GM21381 (cell line): ENCODE data around the gene NAXD.
"Not testable (repeated sequence)": the region's sequence is repeated elsewhere in the genome, so short reads cannot be mapped to it uniquely, and the experiment has no call there.

Experiments used
- ATAC-seq: cut with Tn5 transposase; IDR thresholded peaks from one replicate; pipeline ENCODE4 v1.9.1; 2021; ENCODE audit warnings: mild to moderate bottlenecking, moderate library complexity; ENCODE audit not compliant: unreplicated experiment

Gene NAXD

DNA sequence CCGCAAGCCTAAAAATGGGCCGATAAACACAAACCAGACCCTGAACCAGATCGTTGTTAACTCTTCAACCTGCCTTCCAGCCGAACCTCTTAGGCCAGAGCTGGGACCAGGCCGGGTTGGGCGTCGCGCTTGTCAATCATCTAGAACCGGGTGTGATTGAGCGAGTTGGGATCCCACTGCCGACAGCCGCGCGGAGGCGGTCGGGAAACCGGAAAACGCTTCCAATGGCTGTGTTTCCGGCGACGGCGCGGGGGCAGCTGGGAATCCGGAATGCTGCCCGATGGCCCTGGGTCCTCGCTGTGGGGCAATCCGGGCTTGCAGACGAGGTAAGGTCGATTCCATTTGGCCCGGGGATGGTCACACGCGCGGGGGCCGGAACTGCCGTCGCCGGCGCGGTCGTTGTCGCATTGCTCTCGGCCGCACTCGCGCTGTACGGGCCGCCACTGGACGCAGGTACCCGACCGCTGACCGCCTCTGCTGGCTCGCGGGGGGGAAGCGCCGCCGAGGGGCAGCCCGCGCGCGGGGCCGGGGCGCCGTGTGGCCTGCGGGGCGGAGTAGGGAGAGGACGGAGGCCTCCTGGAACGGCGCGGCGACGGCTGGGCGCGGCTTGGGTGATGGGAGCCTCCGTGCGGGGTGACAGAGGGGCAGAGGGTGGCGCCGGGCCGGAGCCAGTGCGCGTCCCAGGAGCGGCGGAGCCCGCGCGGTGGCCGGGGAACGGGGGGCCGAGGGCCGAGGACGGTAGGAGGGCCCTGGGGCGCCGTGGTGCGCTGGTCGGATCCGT, at the start of gene NAXD:
Gene NAXD, plus strand, starts transcription at position 224 of the 781 bp plus-strand sequence. Its CDS starts 57 bp downstream, at position 281.
- ATAC-seq: peak; percentile 74

DNA sequence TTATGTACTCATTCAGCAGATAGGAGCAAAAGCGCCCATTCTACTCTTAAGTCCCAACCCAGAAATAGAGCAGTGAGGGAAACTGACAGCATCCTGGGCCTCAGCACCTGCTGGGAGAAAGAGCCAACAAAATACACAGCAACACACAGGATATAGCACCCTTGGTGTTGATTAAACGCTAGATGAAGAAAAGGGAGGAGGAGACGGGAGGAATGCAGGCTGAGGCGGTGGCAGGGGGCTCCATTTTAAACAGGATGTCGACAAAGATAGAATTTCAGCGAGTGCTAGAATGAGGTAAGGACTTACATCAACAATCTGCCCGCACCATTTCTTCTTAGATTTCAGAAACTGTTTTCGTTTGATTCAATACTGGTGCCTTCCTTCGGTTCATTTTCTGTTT, 49.2 kb upstream of the NAXD start:
- no peak for ATAC-seq

DNA sequence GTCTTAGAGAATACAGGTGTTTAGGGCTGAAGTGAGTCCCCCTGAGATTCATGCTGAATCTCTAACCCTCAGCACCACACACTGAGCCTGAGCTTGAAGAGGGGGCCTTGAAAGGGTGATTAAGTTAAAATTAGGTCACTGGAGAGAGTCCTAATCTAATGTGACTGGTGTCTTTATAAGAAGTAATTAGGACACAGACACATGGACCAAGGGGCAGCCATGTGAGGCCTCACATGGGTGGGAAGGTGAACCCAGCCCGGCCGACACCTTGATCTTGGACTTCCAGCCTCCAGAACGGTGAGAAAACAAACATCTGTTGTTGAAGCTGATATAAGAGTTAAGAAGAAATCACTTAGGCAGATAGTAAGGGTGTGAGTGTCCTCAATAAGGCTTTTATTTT, 46.7 kb upstream of the NAXD start:
- no peak for ATAC-seq

DNA sequence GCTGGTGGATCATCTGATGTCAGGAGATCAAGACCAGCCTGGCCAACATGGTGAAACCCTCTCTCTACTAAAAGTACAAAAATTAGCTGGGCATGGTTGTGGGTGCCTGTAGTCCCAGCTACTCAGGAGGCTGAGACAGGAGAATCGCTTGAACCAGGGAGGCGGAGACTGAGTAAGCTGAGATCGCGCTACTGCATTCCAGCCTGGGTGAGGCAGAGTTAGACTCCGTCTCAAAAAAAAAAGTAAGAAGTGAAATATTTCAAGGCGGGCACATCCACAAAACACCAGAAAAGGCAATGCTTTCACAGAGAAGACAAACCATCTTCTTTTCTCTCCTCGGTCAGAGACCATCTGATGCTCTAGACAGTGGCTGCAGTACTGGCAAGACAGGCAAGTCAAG, 45.4 kb upstream of the NAXD start:
- not testable (repeated sequence) for ATAC-seq

DNA sequence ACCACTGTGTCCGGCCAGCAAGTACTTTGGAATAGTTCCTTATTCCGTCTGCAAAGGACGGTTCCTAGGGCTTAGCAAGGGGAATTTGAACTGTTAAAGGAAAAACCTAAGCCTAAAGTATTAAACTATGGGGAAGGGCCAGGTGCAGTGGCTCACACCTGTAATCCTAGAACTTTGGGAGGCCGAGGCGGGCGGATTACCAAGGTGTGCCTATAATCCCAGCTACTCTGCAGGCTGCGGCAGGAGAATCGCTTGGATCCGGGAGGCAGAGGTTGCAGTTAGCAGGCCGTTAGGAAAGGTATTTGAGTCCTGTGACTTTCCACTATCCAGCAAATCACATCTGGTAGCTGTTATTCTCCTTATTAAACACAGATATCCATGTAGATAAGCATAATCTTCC, 44.5 kb upstream of the NAXD start:
- no peak for ATAC-seq

DNA sequence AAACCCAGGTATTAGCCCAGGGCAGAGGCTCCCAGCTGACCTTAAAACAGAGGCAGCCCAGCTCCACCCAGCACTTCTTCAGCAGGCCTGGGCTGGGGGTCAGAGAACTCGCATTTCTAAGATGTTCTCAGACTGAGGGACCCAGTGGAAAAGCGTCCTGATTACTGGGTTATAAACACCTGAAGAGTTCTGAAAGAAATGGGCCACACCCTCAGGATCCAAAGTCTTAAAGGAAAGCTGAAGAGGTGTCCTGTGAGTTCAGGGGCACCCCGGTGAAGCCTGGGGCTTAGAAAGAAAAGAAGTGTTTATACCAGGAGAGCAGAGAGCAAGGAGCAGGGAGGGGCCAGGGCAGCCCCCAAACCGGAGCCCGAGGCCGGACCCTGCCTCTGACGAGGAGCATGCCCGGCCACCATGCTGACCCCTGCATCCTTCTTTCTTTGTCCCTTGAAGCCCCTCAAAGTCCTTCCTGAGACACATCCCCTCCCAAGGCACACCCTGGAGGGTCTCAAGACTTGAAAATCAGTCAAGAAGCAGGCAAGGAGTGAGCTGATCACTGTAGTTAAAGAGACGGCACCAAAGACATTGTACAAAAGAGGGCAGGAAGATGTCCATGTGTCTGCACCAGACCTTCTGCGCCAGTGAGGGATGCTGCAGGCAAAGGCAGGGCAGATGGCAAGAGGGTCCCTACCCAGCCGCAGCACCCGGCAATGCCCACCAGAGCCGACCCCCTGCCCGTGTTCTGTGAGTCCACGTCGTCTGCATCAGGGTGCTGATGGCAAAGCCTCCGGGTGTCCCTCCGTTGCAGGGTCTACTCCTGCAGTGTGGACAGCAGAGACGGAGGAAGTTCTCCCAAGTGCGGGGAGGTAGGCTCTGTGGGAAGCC, 43.2 kb upstream of the NAXD start:
- ATAC-seq: no peak

DNA sequence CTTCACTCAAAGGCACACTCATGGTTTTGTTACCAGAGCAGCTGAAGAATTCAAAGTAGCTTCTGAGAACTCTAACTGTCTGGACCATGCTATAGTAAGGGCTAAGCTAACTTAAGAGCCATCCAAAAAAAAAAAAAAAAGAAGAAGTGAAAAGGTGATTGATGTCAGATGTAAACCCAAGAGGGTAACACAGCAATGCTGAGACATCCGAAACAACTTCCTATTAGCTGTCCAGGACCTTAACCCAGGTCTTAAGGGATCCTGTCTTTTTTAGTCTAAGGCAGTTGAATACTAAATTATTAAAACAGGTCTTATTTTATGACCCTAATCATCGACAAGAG, 42.6 kb upstream of the NAXD start:
- no peak for ATAC-seq

DNA sequence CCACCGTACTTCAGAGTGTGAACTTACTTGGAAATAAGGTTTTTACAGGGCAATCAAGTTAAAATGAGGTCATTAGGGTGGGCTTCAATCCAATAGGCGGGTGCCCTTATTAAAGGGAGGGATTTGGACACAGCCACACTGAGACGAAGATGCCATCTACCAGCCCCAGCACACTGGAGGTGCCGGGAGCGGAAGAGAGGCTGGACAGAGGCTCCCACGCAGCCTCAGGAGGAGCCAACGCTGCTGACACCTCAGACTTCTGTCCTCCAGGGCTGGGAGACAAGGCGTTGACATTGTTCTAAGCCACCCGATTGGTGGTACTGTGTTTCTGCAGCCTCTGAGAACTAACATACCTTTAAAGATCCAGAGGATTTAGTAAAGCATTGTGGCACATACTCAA, 41.2 kb upstream of the NAXD start:
- no peak for ATAC-seq

DNA sequence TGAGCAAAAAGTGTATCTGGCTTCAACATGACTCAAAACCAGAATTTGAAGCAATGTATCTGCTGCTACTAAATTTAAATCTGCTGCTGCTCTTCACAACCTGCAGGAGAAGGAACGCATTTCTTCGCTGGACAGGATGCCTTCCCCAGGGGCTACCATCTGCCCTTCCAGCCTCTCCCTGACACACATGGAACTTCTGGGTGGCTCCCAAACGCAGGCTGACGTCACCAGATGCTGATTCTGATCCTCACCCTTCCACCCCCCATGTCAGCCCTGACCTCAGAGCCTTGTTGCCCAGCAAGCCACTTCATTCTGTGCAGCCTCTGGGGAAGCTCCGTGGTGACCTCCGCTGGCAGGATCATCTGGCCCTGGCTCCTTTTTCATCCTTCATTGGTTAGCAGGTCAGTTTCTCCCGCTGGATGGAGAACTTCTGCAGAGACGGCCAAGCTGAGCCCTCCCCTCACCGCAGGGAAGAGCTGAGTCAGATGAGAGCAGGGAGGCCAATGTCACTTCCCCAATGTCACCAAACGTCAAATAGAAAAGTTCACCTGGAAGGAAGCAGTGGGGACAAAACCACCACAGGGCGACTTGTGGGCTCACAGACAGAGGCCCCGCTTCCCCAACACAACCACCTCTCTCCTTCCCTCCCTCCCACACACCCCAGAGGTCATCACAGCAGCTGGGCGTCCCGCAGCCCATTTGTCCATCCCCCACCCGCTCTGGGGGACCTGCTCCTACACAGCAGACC, 39.8 kb upstream of the NAXD start:
- peak; percentile 91 for ATAC-seq

DNA sequence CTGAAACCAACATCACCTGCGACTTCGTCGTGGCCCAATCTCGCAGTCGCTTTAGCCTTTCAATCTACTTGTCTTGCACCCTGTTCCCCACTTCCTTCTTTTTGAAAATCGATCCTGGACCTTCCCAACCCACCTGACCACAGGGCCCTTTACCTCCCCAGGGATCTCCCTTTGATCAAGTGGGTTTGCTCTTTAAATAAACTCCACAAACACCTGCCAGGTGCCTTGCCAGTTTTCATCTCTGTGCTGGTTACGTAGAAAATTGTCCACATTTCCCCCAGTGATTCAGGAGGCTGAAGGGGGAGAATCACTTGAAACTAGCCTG, 39.3 kb upstream of the NAXD start:
- no peak for ATAC-seq

DNA sequence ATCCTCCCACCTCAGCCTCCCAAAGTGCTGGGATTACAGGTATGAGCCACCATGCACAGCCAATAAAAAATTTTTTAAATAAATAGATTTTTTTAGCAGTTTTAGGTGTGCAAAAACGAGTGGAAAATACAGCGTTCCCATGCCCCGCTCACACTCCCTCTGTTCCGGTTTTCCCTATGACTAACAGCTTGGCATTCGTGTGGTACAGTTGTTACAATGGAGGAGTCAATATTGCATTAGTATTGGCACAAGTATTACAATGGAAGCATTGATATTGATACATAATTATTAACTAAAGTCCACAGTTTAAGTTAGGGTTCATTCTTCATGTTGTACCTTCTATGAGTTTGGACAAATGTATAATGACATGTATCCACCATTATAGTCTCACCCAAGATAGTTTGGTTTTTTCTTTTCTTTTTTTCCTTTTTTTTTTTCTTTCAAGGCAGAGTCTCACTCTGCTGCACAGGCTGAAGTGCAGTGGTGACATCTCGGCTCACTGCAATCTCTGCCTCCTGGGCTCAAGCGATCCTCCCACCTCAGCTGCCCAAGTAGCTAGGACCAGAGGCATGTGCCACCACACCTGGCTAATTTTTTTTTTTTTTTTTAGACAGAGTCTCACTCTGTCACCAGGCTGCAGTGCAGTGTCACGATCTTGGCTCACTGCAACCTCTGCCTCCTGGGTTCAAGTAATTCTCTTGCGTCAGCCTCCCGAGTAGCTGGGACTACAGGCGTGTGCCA, 38.4 kb upstream of the NAXD start:
- no peak for ATAC-seq

DNA sequence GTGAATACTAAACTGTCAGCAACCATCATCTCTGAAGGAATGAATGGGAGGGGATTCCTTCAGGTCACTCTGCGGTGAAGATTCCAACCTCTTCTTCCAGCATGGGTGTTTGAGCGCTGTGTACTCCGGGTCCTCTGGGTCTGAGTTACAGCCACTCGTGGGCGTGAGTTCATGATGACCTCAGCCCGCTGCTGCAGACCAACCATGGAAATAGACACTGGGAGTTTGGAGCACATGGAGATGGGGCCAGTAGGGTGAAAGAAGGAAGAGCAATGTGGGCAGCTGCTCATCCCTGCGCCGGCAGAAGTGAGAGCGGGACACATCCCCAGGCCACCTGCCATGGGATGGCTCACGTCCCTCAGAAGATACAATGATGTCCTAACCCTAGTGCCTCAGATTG, 37.0 kb upstream of the NAXD start:
- no peak for ATAC-seq

DNA sequence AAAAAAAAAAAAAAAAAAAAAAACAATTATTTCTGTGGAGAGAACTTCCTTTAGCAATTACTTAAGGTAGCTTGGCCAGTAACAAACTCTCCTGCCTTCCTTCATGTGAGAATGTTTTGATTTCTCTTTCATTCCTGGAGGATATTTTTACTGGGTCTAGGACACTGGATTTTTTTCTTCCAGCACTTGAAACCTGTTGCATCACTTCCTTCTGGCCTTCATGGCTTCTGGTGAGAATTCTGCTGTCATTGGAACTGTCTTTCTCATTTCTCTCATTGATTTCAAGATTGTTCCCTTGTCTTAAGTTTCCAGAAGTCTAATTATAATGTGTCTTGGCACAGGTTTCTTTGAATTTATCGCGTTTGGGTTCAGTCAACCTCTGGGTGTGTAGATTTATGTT, 34.5 kb upstream of the NAXD start:
- ATAC-seq: no peak

DNA sequence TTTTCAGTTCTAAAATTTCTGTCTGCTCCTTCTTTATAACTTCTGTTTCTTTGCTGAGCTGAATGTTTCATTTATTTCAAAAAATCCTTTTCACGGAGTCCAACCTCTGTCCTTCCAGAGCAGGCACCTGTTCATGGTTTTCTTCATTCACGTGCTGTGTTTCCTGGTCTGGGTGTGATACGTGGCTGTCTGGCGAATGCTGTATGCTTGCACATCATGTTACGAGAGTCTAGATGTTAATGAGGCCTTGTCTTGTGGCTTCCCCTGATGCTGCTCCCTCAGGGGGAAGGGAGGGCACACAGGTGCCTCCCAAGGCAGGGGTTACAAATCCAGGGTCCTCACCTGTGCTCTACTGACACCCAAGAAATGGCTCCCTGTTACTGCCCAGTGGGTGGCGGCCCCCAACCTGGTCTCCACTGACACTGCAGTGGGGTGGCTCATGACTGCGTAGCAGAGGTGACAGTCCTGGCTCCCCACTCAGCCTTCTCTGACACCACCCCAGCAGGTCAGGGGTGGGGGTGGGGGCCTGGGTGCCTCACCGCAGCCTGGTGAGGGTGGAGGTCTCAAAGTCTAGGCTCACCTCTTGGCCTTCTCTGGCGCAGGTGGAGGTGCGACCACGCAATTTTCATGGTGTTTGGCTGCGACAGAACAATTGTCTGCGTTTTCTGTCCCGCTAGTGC, 33.7 kb upstream of the NAXD start:
- no peak for ATAC-seq

DNA sequence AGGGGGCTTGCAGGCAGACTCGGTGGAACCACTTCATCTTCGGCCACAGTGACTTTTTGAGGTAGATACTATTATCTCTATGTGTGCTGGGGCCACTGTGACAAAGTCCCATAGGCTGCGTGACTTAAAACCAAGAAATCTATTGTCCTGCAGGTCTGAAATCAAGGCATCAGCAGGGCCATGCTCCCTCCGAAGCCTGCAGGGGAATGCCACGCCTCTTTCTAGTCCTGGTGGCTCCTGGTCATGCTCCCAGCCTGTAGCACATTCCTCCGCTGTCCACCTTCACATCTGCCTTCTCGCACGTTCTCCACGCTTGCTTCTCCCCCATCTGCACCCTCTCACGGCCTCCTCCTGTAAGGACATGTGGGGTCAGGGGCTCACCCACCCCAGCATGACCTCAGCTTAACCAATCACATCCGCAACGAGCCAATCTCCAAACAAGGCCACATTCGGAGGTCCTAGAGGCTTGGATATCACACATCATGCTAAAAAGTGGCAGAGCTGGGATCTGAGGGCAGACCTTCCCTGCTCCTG, 32.9 kb upstream of the NAXD start:
- ATAC-seq: no peak

DNA sequence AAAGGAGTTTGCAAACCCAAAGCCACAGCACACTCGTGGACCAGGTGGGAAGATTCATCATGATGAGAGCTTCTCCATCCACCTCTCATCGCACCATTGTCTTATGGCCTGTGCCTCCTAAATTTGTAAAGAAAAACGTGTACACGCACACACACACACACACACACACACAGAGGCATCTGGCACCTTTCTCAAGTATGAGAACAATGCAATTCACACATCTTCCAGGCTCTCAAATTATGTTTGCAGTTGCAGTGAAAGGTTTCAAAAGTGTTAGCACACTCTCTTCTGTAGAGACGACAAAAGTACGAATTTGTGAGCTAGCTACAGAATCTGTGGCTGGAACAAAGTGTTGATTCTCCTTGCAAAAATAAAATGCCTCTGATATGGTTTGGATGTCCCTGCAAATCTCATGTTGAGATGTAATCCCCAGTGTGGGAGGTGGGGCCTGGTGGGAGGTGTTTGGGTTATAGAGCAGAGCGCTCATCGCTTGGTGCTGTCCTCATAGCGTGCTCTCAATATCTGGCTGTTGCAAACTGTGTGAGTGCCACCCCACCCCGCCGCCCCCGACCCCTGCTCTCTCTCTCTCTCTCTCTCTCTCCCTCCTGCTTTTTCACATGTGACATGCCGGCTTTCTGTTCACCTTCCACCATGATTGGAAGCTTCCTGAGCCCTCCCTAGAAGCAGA, 32.0 kb upstream of the NAXD start:
- no peak for ATAC-seq

DNA sequence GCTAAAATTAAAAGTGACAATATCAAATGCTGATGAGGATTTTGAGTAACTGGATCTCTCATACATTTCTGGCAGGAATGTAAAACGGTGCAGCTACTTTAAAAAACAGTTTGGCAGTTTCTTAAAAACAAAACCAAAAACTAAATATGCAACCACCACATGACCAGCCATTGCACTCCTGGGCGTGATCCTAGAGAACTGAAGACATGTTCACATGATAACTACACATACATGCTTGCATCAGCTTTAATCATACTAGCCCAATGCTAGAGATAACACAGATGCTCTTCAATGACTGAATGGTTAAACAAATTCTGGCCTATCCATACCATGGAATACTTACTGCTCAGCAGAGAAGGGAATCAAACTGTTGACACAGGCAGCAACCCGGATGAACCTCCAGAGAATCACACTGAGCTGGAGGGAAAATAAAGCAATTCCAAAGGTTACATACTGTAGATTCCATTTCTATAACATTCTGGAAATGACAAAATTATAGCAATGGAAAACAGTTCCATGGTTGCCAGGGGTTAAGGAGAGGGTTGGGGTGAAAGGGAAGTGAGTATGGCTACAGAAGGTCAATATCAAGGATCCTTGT, 25.5 kb upstream of the NAXD start:
- ATAC-seq: no peak

DNA sequence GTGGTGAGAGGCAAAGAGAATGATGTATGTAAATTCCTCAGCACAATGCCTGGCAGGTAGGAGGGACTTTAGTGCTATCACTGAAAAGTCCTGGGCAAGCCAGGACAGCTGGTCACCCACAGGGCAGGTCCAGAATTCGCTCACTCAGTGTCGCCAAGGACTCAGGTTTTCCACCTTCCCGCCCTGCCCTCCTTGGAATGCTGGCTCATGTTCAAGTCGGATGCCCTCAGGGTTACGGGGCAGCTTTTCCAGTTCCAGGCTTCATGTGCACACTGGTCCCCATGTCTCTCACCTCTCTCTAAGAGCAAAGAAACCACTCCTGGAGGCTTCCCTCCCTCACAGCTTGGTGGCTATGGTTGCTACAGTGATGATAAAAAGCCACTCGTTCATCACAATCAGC, 24.8 kb upstream of the NAXD start:
- no peak for ATAC-seq

DNA sequence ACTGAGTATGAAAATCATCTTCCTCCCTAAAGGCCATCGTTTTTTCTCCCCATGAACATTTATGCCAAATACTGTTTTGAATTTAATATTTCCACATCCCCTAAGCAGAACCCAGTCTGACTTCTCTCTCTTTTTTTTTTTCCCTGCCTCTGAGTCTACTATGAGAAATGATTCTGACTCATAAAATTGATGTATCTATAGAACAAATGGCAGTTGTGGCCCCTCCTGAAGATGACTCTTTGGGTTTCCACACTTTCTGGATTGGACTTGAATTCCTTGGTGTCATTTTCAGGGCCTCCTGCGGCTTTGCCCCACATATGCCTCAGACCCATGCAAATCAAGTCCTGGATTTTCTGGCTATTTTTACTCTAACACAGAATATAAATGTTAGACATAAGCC, 22.7 kb upstream of the NAXD start:
- no peak for ATAC-seq
